ENCODE measurements around the gene OR1M1.

The OR1M1 gene

GRCh38 chr19:9076901-9077300 is 10.0 kb upstream of the OR1M1 start:
- Histone ChIP-seq H3K4me3 (ENCODE audit: low read length) (no peak overlapping the region), H3K27me3 (ENCODE audit: control insufficient read depth, insufficient read depth, low read length) (no peaks in the 10 kb centered on the region), H3K9me3 (replicated peaks; ENCODE audit: low read length) (no peaks in the 10 kb centered on the region), H3K9ac (ENCODE audit: low read depth, low read length) (no peak overlapping the region), H3K4me1 (ENCODE audit: control insufficient read depth, insufficient read depth, low read length) (no peaks in the 10 kb centered on the region), H3K36me3 (ENCODE audit: insufficient read depth, low read length) (no peaks in the 10 kb centered on the region), H3K4me2 (ENCODE audit: low read length) (no peak overlapping the region)

GRCh38 chr19:9078651-9079050 is 8.2 kb upstream of the OR1M1 start:
- Histone ChIP-seq H3K4me1 (ENCODE audit: control insufficient read depth, insufficient read depth, low read length) (no peaks in the 10 kb centered on the region), H3K27me3 (ENCODE audit: control insufficient read depth, insufficient read depth, low read length) (no peaks in the 10 kb centered on the region), H3K36me3 (ENCODE audit: insufficient read depth, low read length) (no peaks in the 10 kb centered on the region), H3K4me2 (ENCODE audit: low read length) (no peak overlapping the region), H3K9ac (ENCODE audit: low read depth, low read length) (no peak overlapping the region), H3K4me3 (ENCODE audit: low read length) (no peak overlapping the region), H3K9me3 (replicated peaks; ENCODE audit: low read length) (no peaks in the 10 kb centered on the region)

- Histone ChIP-seq H3K27me3 (ENCODE audit: control insufficient read depth, insufficient read depth, low read length) (no peaks in the 10 kb centered on the region), H3K4me3 (ENCODE audit: low read length) (no peak within 1 kb of the TSS), H3K9me3 (replicated peaks; ENCODE audit: low read length) (peaks cover 6% of the 10 kb centered on the region), H3K9ac (ENCODE audit: low read depth, low read length) (no peak within 1 kb of the TSS), H3K36me3 (ENCODE audit: insufficient read depth, low read length) (no peaks in the 10 kb centered on the region), H3K4me1 (ENCODE audit: control insufficient read depth, insufficient read depth, low read length) (no peaks in the 10 kb centered on the region), H3K4me2 (ENCODE audit: low read length) (no peak within 1 kb of the TSS)
These were observed 20.5 kb downstream of the OR1M1 start, which contains the start of gene OR7G2 for GRCh38 chr19:9107375-9107774. Gene OR7G2 (minus strand): TSS chr19:9107475. CDS start chr19:9103243, 4,232 bp downstream.

- no peak overlapping the region for H3K4me3 ChIP-seq (ENCODE audit: low read length)
- H3K4me1 ChIP-seq (ENCODE audit: control insufficient read depth, insufficient read depth, low read length): no peaks in the 10 kb centered on the region
- H3K9ac ChIP-seq (ENCODE audit: low read depth, low read length): no peak overlapping the region
- H3K4me2 ChIP-seq (ENCODE audit: low read length): no peak overlapping the region
- H3K27me3 ChIP-seq (ENCODE audit: control insufficient read depth, insufficient read depth, low read length): no peaks in the 10 kb centered on the region
- no peaks in the 10 kb centered on the region for H3K36me3 ChIP-seq (ENCODE audit: insufficient read depth, low read length)
- no peaks in the 10 kb centered on the region for H3K9me3 ChIP-seq (replicated peaks; ENCODE audit: low read length)
These were observed 23.1 kb downstream of the OR1M1 start for GRCh38 chr19:9109959-9110358.

- no peak within 1 kb of the TSS for H3K4me2 ChIP-seq (ENCODE audit: low read length)
These were observed 28.5 kb downstream of the OR1M1 start, which contains the start of gene OR7G1 for GRCh38 chr19:9115307-9115813. Gene OR7G1 (minus strand): TSS chr19:9115763. CDS start chr19:9115763, 0 bp downstream.

GRCh38 chr19:9116547-9116946 is 29.7 kb downstream of the OR1M1 start:
- Histone ChIP-seq H3K4me2 (ENCODE audit: low read length) (no peak overlapping the region), H3K9ac (ENCODE audit: low read depth, low read length) (no peak overlapping the region), H3K36me3 (ENCODE audit: insufficient read depth, low read length) (no peaks in the 10 kb centered on the region), H3K27me3 (ENCODE audit: control insufficient read depth, insufficient read depth, low read length) (no peaks in the 10 kb centered on the region), H3K4me1 (ENCODE audit: control insufficient read depth, insufficient read depth, low read length) (no peaks in the 10 kb centered on the region), H3K4me3 (ENCODE audit: low read length) (no peak overlapping the region), H3K9me3 (replicated peaks; ENCODE audit: low read length) (no peaks in the 10 kb centered on the region)

More at GRCh38 chr19:9115307-9115813, 28.5 kb downstream of the OR1M1 start, which contains the start of gene OR7G1:
- Histone ChIP-seq H3K36me3 (ENCODE audit: insufficient read depth, low read length) (no peaks in the 10 kb centered on the region), H3K4me3 (ENCODE audit: low read length) (no peak within 1 kb of the TSS), H3K27me3 (ENCODE audit: control insufficient read depth, insufficient read depth, low read length) (no peaks in the 10 kb centered on the region), H3K9me3 (replicated peaks; ENCODE audit: low read length) (no peaks in the 10 kb centered on the region), H3K4me1 (ENCODE audit: control insufficient read depth, insufficient read depth, low read length) (no peaks in the 10 kb centered on the region), H3K9ac (ENCODE audit: low read depth, low read length) (no peak within 1 kb of the TSS)

GRCh38 chr19:9126900-9127405 is 40.1 kb downstream of the OR1M1 start, which contains the start of gene OR7G3:
Gene OR7G3 (minus strand): TSS chr19:9126950. CDS start chr19:9126950, 0 bp downstream.
- Histone ChIP-seq H3K27me3 (ENCODE audit: control insufficient read depth, insufficient read depth, low read length) (no peaks in the 10 kb centered on the region), H3K4me2 (ENCODE audit: low read length) (no peak within 1 kb of the TSS), H3K9ac (ENCODE audit: low read depth, low read length) (no peak within 1 kb of the TSS), H3K4me1 (ENCODE audit: control insufficient read depth, insufficient read depth, low read length) (no peaks in the 10 kb centered on the region), H3K9me3 (replicated peaks; ENCODE audit: low read length) (no peaks in the 10 kb centered on the region), H3K36me3 (ENCODE audit: insufficient read depth, low read length) (no peaks in the 10 kb centered on the region), H3K4me3 (ENCODE audit: low read length) (no peak within 1 kb of the TSS)

- no peak overlapping the region for H3K4me3 ChIP-seq (ENCODE audit: low read length)
- H3K36me3 ChIP-seq (ENCODE audit: insufficient read depth, low read length): no peaks in the 10 kb centered on the region
- no peaks in the 10 kb centered on the region for H3K4me1 ChIP-seq (ENCODE audit: control insufficient read depth, insufficient read depth, low read length)
- H3K9ac ChIP-seq (ENCODE audit: low read depth, low read length): no peak overlapping the region
- H3K27me3 ChIP-seq (ENCODE audit: control insufficient read depth, insufficient read depth, low read length): no peaks in the 10 kb centered on the region
- H3K9me3 ChIP-seq (replicated peaks; ENCODE audit: low read length): no peaks in the 10 kb centered on the region
- H3K4me2 ChIP-seq (ENCODE audit: low read length): no peak overlapping the region
These were observed 41.3 kb downstream of the OR1M1 start for GRCh38 chr19:9128171-9128570.

- Histone ChIP-seq H3K36me3 (ENCODE audit: insufficient read depth, low read length) (no peaks in the 10 kb centered on the region), H3K9me3 (replicated peaks; ENCODE audit: low read length) (no peaks in the 10 kb centered on the region), H3K27me3 (ENCODE audit: control insufficient read depth, insufficient read depth, low read length) (no peaks in the 10 kb centered on the region), H3K4me1 (ENCODE audit: control insufficient read depth, insufficient read depth, low read length) (no peaks in the 10 kb centered on the region), H3K4me2 (ENCODE audit: low read length) (no peak overlapping the region), H3K4me3 (ENCODE audit: low read length) (no peak overlapping the region), H3K9ac (ENCODE audit: low read depth, low read length) (no peak overlapping the region)
These were observed 44.1 kb downstream of the OR1M1 start for GRCh38 chr19:9130965-9131364.

- H3K27me3 ChIP-seq (ENCODE audit: control insufficient read depth, insufficient read depth, low read length): no peaks in the 10 kb centered on the region
These were observed 45.6 kb downstream of the OR1M1 start for GRCh38 chr19:9132422-9132821.

GRCh38 chr19:9139609-9140158 is 52.8 kb downstream of the OR1M1 start:
- peak overlapping the region; percentile 89 for H3K4me2 ChIP-seq (ENCODE audit: low read length)
- no peaks in the 10 kb centered on the region for H3K27me3 ChIP-seq (ENCODE audit: control insufficient read depth, insufficient read depth, low read length)
- H3K36me3 ChIP-seq (ENCODE audit: insufficient read depth, low read length): peaks cover 13% of the 10 kb centered on the region
- H3K4me3 ChIP-seq (ENCODE audit: low read length): peak overlapping the region; percentile 84
- H3K9me3 ChIP-seq (replicated peaks; ENCODE audit: low read length): peaks cover 4% of the 10 kb centered on the region
- H3K9ac ChIP-seq (ENCODE audit: low read depth, low read length): peak overlapping the region; percentile 95
- H3K4me1 ChIP-seq (ENCODE audit: control insufficient read depth, insufficient read depth, low read length): peaks cover 9% of the 10 kb centered on the region

More at GRCh38 chr19:9132422-9132821, 45.6 kb downstream of the OR1M1 start:
- no peak overlapping the region for H3K9ac ChIP-seq (ENCODE audit: low read depth, low read length)
- no peaks in the 10 kb centered on the region for H3K4me1 ChIP-seq (ENCODE audit: control insufficient read depth, insufficient read depth, low read length)
- no peaks in the 10 kb centered on the region for H3K36me3 ChIP-seq (ENCODE audit: insufficient read depth, low read length)
- H3K4me3 ChIP-seq (ENCODE audit: low read length): no peak overlapping the region
- no peaks in the 10 kb centered on the region for H3K9me3 ChIP-seq (replicated peaks; ENCODE audit: low read length)
- H3K4me2 ChIP-seq (ENCODE audit: low read length): no peak overlapping the region
